Activated naive CD4-positive, alpha-beta T cell treated with anti-CD3 and anti-CD28 coated beads, Interleukin-2, amount 50 U/mL, for 72 hours (primary cell): ENCODE data around the gene TSNAXIP1. TPM values are rescaled to one million over a fixed set of nuclear protein-coding genes. Genes with fewer than 3 reads are reported as not detected.

ENCODE experiments used
- total RNA-seq, 2 donors: library from RNA; stranded (reverse); gene quantifications; one replicate each; pipeline ENCODE4 v1.2.3, GENCODE V29; 2022

TSNAXIP1 gene
- total RNA-seq, 2 donors from 2014 or later = 0.35 TPM; not detected in 1

Other genes with a start within 250 kb of the TSNAXIP1 start
- 10 to 100 TPM; 51.5 to 62.1 TPM for gene CTCF, start 244.4 kb upstream of the TSNAXIP1 start, total RNA-seq
- 100 to 1,000 TPM; 133 to 180 TPM for gene CARMIL2, start 161.7 kb upstream of the TSNAXIP1 start, total RNA-seq
- gene ACD, start 146.6 kb upstream of the TSNAXIP1 start, total RNA-seq = 10 to 100 TPM; 54.0 to 58.0 TPM
- gene PARD6A, start 145.9 kb upstream of the TSNAXIP1 start, total RNA-seq = 10 to 100 TPM; 10.8 to 17.6 TPM
- 10 to 100 TPM in 1 of 2 donors, 1 to 10 TPM in 1; 2.4 to 11.0 TPM for gene ENKD1, start 140.1 kb upstream of the TSNAXIP1 start, total RNA-seq
- gene C16orf86, start 140.1 kb upstream of the TSNAXIP1 start, total RNA-seq = 1 to 10 TPM; 2.0 to 2.1 TPM
- gene GFOD2, start 87.6 kb upstream of the TSNAXIP1 start, total RNA-seq = 10 to 100 TPM; 10.9 to 12.9 TPM
- 10 to 100 TPM; 18.3 to 21.2 TPM for gene RANBP10, start 329 bp upstream of the TSNAXIP1 start, total RNA-seq
- 10 to 100 TPM; 26.9 to 43.2 TPM for gene THAP11, start 35.4 kb downstream of the TSNAXIP1 start, total RNA-seq
- gene NUTF2, start 40.0 kb downstream of the TSNAXIP1 start, total RNA-seq = 100 to 1,000 TPM; 111 to 160 TPM
- 10 to 100 TPM; 49.5 to 86.4 TPM for gene CENPT, start 40.8 kb downstream of the TSNAXIP1 start, total RNA-seq
- 100 to 1,000 TPM; 108 to 117 TPM for gene EDC4, start 66.2 kb downstream of the TSNAXIP1 start, total RNA-seq
- under 1 TPM in 1 of 2 donors, not detected in 1; 0.78 TPM for gene NRN1L, start 78.0 kb downstream of the TSNAXIP1 start, total RNA-seq
- gene PSKH1, start 86.4 kb downstream of the TSNAXIP1 start, total RNA-seq = 10 to 100 TPM in 1 of 2 donors, 1 to 10 TPM in 1; 3.5 to 11.6 TPM
- gene CTRL, start 125.0 kb downstream of the TSNAXIP1 start, total RNA-seq = 1 to 10 TPM; 1.8 to 3.8 TPM
- gene PSMB10, start 130.0 kb downstream of the TSNAXIP1 start, total RNA-seq = 100 to 1,000 TPM; 156 to 215 TPM
- gene LCAT, start 137.2 kb downstream of the TSNAXIP1 start, total RNA-seq = 10 to 100 TPM; 15.7 to 32.5 TPM
- 10 to 100 TPM; 37.2 to 64.0 TPM for gene SLC12A4, start 161.7 kb downstream of the TSNAXIP1 start, total RNA-seq
- gene DPEP3, start 173.6 kb downstream of the TSNAXIP1 start, total RNA-seq = under 1 TPM; 0.19 to 0.23 TPM
- gene DPEP2, start 192.6 kb downstream of the TSNAXIP1 start, total RNA-seq = 1 to 10 TPM; 2.5 to 6.3 TPM
- not detected for gene DPEP2NB, start 209.0 kb downstream of the TSNAXIP1 start, total RNA-seq
- gene DDX28, start 216.3 kb downstream of the TSNAXIP1 start, total RNA-seq = 10 to 100 TPM in 1 of 2 donors, 1 to 10 TPM in 1; 7.7 to 15.6 TPM
- gene DUS2, start 216.4 kb downstream of the TSNAXIP1 start, total RNA-seq = 10 to 100 TPM; 21.2 to 35.5 TPM